ENCODE data around the gene KIRREL3. TPM values are rescaled to one million over a fixed set of nuclear protein-coding genes. Genes with fewer than 3 reads are reported as not detected.

Gene KIRREL3
- total and polyA plus RNA-seq, 2 of the 8 experiments (the other 6 are each of a cell fraction or from before 2014, with no cell fraction given) = 0.29 to 0.32 TPM

DNA sequence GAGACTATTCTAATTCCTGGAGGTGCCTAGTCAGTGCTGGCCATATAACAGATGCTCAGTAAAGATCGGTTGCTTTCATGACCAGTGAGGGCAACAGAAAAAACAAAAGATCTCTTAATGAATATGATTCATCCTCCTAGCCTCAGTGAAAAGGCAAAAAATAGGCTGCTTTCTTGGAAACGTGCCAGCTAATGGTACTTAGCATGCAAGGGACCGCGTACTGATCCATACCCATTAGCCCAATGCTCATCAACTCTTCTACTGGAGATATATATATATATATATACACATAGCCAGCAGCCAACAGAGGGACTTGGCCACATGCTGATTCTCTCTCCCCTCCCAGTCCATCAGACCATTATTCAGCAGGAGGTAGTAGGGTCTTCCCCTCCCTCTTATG, 320.4 kb downstream of the KIRREL3 start (continued):
- TF ChIP-seq HDAC2 (IDR thresholded peaks at IDR 0.05; ENCODE audit: borderline replicate concordance in 1 of 2, low read depth in 2 of 2, low read length in 2 of 2) (no peak), CTBP2 (IDR thresholded peaks at IDR 0.05; ENCODE audit: borderline replicate concordance, insufficient read depth, insufficient read length, low read length) (no peak), TBP (IDR thresholded peaks at IDR 0.05; ENCODE audit: low read depth, low read length) (no peak)

Data from H1 (cell line).